ENCODE data around the gene CGB5. TPM values are rescaled to one million over a fixed set of nuclear protein-coding genes. Genes with fewer than 3 reads are reported as not detected.
"Not testable (repeated sequence)": the region's sequence is repeated elsewhere in the genome, so short reads cannot be mapped to it uniquely, and the experiment has no call there.

The CGB5 gene
- total RNA-seq, 1 experiment from 2014 or later, result not detected

DNA sequence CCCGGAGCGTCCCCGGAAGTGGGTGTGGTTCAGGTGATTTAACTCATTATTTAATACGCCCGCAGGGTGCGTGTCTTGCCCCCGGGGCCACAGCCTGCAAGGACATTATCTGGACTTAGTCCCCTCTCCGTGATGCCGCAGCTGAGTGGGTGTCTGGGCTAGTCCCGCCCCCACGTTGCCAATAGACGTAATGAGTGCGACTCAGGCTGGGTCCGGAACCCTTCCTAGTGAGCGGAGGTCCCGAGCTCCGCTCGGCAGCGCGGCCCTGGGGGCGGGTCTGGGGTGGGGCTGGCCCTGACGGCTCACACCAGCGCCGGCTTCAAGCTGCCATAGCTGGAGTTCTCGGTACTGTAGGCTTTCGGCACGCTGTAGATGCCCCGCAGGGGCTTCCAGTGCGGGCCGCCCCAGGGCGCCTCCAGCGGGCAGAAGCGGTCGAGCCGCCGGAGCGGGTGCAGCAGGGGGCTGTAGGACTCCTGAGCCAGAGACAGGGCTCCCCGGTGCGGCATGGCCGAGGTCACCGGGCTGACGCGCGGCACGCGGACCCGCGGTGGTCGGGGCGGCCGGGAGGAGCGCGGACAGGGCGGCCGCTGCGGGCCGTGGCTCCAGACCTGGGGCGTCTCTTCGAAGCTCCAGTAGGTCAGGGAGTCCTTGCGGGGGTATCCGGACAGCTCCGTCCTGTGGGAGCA, 25.8 kb upstream of the CGB5 start:
- H3K4me3 Mint-ChIP-seq (ENCODE audit: unreplicated experiment), result peak overlapping the region; percentile 79
- peaks cover 36% of the 10 kb centered on the region for H3K36me3 Mint-ChIP-seq (ENCODE audit: insufficient read depth, unreplicated experiment)
- no TSS peak for BruUV-seq (replicated peaks)
- no peaks in the 10 kb centered on the region for H3K9me3 Mint-ChIP-seq (ENCODE audit: unreplicated experiment)
- ChIA-PET CTCF (interaction anchor here (0.6 to 4.0 kb wide), 9 partner anchors 18 to 847 kb away, joined by 3 to 51 read pairs (median 4); partner anchors contain the start of genes GYS1, NTF4 and RUVBL2), POLR2A (interaction anchor here (1.1 kb wide), 1 partner anchor 25 kb away, joined by 5 read pairs; the partner anchor contains the start of genes GYS1 and RUVBL2)
- Histone ChIP-seq H3K36me3 (ENCODE audit: control insufficient read depth, insufficient read depth, low read length) (peaks cover 1% of the 10 kb centered on the region; the same call in 1 of the 2 replicates), H3K4me3 (ENCODE audit: low read depth, low read length) (peak overlapping the region; percentile 49), H3K27me3 (replicated peaks; ENCODE audit: control insufficient read depth, insufficient read depth, low read length) (no peaks in the 10 kb centered on the region; the same call in 1 of the 2 replicates), H3K4me1 (0 out of 2 replicates have a peak, but pooled peaks cover 9% of the 10 kb centered on the region), H3K9me3 (no peaks in the 10 kb centered on the region)
- H3K4me1 Mint-ChIP-seq (ENCODE audit: low read depth, unreplicated experiment), result peaks cover 21% of the 10 kb centered on the region
- H3K27me3 Mint-ChIP-seq (ENCODE audit: insufficient read depth, unreplicated experiment), result no peaks in the 10 kb centered on the region
- DNase-seq, result peak; percentile 87 to 88
- intact Hi-C loops (cut with micrococcal nuclease; ENCODE audit: unreplicated experiment), result loop anchor here (1.0 to 2.0 kb wide), 2 partner anchors 19 to 56 kb away; no protein-coding TSS in a partner anchor
- TF ChIP-seq, protein P1, sequence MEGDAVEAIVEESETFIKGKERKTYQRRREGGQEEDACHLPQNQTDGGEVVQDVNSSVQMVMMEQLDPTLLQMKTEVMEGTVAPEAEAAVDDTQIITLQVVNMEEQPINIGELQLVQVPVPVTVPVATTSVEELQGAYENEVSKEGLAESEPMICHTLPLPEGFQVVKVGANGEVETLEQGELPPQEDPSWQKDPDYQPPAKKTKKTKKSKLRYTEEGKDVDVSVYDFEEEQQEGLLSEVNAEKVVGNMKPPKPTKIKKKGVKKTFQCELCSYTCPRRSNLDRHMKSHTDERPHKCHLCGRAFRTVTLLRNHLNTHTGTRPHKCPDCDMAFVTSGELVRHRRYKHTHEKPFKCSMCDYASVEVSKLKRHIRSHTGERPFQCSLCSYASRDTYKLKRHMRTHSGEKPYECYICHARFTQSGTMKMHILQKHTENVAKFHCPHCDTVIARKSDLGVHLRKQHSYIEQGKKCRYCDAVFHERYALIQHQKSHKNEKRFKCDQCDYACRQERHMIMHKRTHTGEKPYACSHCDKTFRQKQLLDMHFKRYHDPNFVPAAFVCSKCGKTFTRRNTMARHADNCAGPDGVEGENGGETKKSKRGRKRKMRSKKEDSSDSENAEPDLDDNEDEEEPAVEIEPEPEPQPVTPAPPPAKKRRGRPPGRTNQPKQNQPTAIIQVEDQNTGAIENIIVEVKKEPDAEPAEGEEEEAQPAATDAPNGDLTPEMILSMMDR (IDR thresholded peaks at IDR 0.05; ENCODE audit: insufficient read depth in 1 of 2, low read depth in 1 of 2, low read length in 1 of 2, severe bottlenecking in 1 of 2, unreplicated experiment in 1 of 2), result peak; percentile 47 to 71
- H3K27ac Mint-ChIP-seq (ENCODE audit: unreplicated experiment), result no peak overlapping the region

DNA sequence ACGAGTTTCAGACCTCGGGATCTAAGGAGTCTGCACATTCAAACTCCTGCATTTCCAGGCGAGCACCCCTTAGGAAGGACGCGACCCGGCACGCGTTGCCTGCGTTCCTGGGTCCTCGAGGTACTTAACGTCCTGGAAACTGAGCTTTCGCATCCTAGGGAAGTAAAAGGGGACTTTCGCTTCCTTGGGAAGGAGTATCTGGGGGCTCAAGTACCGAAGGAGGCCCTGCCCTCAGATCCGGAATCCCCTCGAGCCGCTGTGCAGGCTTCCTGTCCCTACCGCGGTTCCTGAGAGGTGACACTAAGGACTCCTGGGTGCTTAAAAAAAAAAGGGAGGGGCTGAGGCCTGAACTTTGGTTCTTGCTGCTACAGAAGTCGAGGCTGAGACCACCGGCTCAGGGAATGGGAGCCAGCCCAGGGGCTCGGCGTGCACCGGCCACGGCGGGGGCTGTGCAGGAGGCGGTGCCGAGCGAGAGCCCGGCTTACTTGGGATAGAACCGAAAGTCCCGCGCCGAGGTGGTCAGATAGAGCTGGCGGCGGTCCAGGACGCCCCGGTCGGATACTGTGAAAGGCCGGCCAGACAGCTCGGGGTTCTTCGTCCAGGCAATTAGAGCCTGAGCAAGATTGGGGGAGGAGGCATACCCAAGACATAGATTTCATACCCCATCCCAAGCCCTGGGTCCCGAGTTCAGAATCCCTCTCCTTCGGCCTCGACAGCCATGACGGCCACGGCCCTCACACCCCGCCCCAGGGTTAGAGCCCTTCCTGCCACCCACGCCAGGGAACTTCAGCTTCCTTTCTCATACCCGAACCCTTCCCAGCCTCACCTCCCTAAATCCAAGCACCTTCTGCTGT, 25.0 kb upstream of the CGB5 start:
- H3K4me1 ChIP-seq; H3K27me3 ChIP-seq (replicated peaks; ENCODE audit: control insufficient read depth, insufficient read depth, low read length); H3K27me3 Mint-ChIP-seq (ENCODE audit: insufficient read depth, unreplicated experiment); H3K36me3 ChIP-seq (ENCODE audit: control insufficient read depth, insufficient read depth, low read length); BruUV-seq (replicated peaks); H3K9me3 Mint-ChIP-seq (ENCODE audit: unreplicated experiment); H3K9me3 ChIP-seq: not testable (repeated sequence)
- Mint-ChIP-seq H3K4me3 (ENCODE audit: unreplicated experiment) (peak overlapping the region; percentile 79), H3K27ac (ENCODE audit: unreplicated experiment) (peak overlapping the region; percentile 45), H3K36me3 (ENCODE audit: insufficient read depth, unreplicated experiment) (peaks cover 36% of the 10 kb centered on the region), H3K4me1 (ENCODE audit: low read depth, unreplicated experiment) (peaks cover 21% of the 10 kb centered on the region)
- POLR2A ChIA-PET, result interaction anchor here (0.9 to 1.3 kb wide), 3 partner anchors 25 to 55 kb away, joined by 3 to 9 read pairs (median 5); partner anchors contain the start of genes GYS1 and RUVBL2
- intact Hi-C loops (cut with micrococcal nuclease; ENCODE audit: unreplicated experiment), result loop anchor here (2.0 kb wide), 1 partner anchor 20 kb away; no protein-coding TSS in a partner anchor
- peak overlapping the region; percentile 49 for H3K4me3 ChIP-seq (ENCODE audit: low read depth, low read length)
- CTCF ChIA-PET, result interaction anchor here (0.6 to 4.0 kb wide), 12 partner anchors 19 to 130 kb away, joined by 3 to 51 read pairs (median 6); partner anchors contain the start of genes GYS1, NTF4 and RUVBL2
- DNase-seq, result peak in 1 of 2 experiments; percentile 38

DNA sequence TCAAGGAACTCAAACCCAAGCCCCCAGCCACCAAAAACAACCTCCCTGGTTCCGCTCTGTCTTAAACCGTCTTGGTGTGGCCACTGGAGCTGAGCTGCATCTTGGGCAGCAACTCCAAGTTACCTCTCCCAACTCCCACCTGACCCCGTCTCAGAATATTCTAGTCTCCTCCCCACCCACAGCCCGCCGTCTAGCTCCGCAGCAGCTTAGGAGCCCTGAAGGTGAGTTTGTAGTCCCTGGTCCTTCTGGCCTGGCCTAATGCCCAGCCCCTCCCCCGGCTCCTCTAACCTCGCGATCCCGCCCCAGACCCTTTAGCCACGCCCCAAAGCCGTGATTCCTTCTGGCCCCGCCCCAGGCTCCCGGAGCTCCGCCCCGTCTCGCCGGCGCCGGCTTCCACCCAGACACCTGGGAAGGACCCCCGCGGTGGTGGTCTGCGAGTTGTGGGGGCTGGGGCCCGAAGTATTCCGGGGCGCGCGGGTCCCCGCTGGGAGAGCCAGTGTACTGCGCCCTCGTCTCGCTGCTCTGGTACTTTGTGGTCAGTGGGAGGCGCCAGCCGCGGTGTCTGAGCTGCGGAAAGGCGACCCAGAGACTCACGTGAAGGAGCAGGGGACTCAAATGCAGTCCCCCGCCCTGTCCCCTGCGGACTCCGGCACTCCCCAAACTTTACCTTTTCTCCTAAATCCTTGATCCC, 24.3 kb upstream of the CGB5 start:
- Histone ChIP-seq H3K4me1 (0 out of 2 replicates have a peak, but pooled peaks cover 9% of the 10 kb centered on the region), H3K9me3 (no peaks in the 10 kb centered on the region), H3K4me3 (ENCODE audit: low read depth, low read length) (peak overlapping the region; percentile 49), H3K36me3 (ENCODE audit: control insufficient read depth, insufficient read depth, low read length) (peaks cover 1% of the 10 kb centered on the region; the same call in 1 of the 2 replicates), H3K27me3 (replicated peaks; ENCODE audit: control insufficient read depth, insufficient read depth, low read length) (no peaks in the 10 kb centered on the region; the same call in 1 of the 2 replicates)
- POLR2A ChIA-PET, result interaction anchor here (0.5 to 1.3 kb wide), 4 partner anchors 26 to 155 kb away, joined by 3 to 9 read pairs (median 3); partner anchors contain the start of genes GYS1 and RUVBL2
- intact Hi-C loops (cut with micrococcal nuclease; ENCODE audit: unreplicated experiment), result loop anchor here (2.0 kb wide), 1 partner anchor 21 kb away; no protein-coding TSS in a partner anchor
- no TSS peak for BruUV-seq (replicated peaks)
- TF ChIP-seq, protein P1 (IDR thresholded peaks at IDR 0.05; ENCODE audit: insufficient read depth in 1 of 2, low read depth in 1 of 2, low read length in 1 of 2, severe bottlenecking in 1 of 2, unreplicated experiment in 1 of 2), result peak in 1 of 2 experiments; percentile 34
- peaks cover 31% of the 10 kb centered on the region for H3K36me3 Mint-ChIP-seq (ENCODE audit: insufficient read depth, unreplicated experiment)
- peak overlapping the region; percentile 45 for H3K27ac Mint-ChIP-seq (ENCODE audit: unreplicated experiment)
- CTCF ChIA-PET, result interaction anchor here (0.6 to 4.0 kb wide), 11 partner anchors 20 to 129 kb away, joined by 3 to 51 read pairs (median 5); partner anchors contain the start of genes GYS1, NTF4 and RUVBL2
- H3K4me1 Mint-ChIP-seq (ENCODE audit: low read depth, unreplicated experiment), result peaks cover 21% of the 10 kb centered on the region
- peak overlapping the region; percentile 79 for H3K4me3 Mint-ChIP-seq (ENCODE audit: unreplicated experiment)
- H3K27me3 Mint-ChIP-seq (ENCODE audit: insufficient read depth, unreplicated experiment), result no peaks in the 10 kb centered on the region
- DNase-seq, result peak; percentile 84 to 88
- H3K9me3 Mint-ChIP-seq (ENCODE audit: unreplicated experiment), result no peaks in the 10 kb centered on the region
